ENCODE results near the gene RFX2.

DNA sequence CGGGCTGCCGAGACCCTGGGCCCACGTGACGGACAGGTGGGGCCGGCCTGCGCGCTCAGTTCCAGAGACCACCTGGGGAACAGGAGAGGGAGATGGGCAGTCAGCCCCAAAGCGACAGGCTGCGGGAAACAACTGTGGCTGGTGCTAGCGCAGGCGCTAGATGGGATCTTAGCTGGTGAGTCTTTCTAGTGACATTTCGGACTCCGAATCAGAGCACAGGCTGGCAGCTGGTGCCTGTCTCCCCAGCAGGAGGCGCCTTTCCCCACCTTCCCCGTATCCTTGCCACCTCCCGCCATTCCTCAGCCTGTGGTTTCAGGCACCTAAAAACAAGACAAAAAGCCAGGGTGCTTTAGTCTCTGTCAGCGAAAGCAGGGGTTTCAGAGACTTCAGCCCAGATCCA, 112.9 kb downstream of the RFX2 start:
- TF ChIP-seq NCOA4 (IDR thresholded peaks at IDR 0.05; ENCODE audit: partially characterized antibody), result no peak
- no peak for TF ChIP-seq YBX1 (IDR thresholded peaks at IDR 0.05)
- no peak for TF ChIP-seq MEF2A (IDR thresholded peaks at IDR 0.05; ENCODE audit: control insufficient read depth, low read depth, low read length)
- no peak for TF ChIP-seq GTF2F1 (IDR thresholded peaks at IDR 0.05; ENCODE audit: low read depth, low read length)
- TF ChIP-seq, protein P1, sequence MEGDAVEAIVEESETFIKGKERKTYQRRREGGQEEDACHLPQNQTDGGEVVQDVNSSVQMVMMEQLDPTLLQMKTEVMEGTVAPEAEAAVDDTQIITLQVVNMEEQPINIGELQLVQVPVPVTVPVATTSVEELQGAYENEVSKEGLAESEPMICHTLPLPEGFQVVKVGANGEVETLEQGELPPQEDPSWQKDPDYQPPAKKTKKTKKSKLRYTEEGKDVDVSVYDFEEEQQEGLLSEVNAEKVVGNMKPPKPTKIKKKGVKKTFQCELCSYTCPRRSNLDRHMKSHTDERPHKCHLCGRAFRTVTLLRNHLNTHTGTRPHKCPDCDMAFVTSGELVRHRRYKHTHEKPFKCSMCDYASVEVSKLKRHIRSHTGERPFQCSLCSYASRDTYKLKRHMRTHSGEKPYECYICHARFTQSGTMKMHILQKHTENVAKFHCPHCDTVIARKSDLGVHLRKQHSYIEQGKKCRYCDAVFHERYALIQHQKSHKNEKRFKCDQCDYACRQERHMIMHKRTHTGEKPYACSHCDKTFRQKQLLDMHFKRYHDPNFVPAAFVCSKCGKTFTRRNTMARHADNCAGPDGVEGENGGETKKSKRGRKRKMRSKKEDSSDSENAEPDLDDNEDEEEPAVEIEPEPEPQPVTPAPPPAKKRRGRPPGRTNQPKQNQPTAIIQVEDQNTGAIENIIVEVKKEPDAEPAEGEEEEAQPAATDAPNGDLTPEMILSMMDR (IDR thresholded peaks at IDR 0.05 in 2 of 3, conservative IDR thresholded peaks at IDR 0.05 in 1 of 3; ENCODE audit: insufficient read depth in 2 of 3, low read depth in 1 of 3, low read length in 3 of 3), result no peak
- no peak for TF ChIP-seq TBP (optimal IDR thresholded peaks at IDR 0.05; ENCODE audit: low read depth, low read length)
- TF ChIP-seq ZNF644 (tag; IDR thresholded peaks at IDR 0.05; ENCODE audit: low read depth), result no peak
- TF ChIP-seq ZKSCAN1 (IDR thresholded peaks at IDR 0.05; ENCODE audit: low read depth, low read length), result no peak
